HL-60 (cell line): ENCODE measurements around the gene IFNA21.

Source experiments
- CTCF ChIP-seq: IDR thresholded peaks from one replicate; pipeline ENCODE4 v1.5.1; 2011; ENCODE audit warnings: low read length, control low read depth, inconsistent platforms; ENCODE audit not compliant: insufficient read depth
- POLR2AphosphoS5 ChIP-seq: IDR thresholded peaks from 2 replicates; pipeline ENCODE4 v1.6.1; 2012; ENCODE audit warnings: low read depth
- REST ChIP-seq: IDR thresholded peaks from 2 replicates; pipeline ENCODE4 v1.6.1; 2012; ENCODE audit warnings: low read depth; ENCODE audit not compliant: insufficient replicate concordance
- SPI1 ChIP-seq: IDR thresholded peaks from 2 replicates; pipeline ENCODE4 v1.6.1; 2012; ENCODE audit warnings: low read depth, mild to moderate bottlenecking, borderline replicate concordance

GRCh38 chr9:21137020-21137419, 29.4 kb downstream of the IFNA21 start:
- TF ChIP-seq CTCF = no peak
- no peak for TF ChIP-seq REST
- no peak for TF ChIP-seq POLR2AphosphoS5
- TF ChIP-seq SPI1 = no peak
